ENCODE measurements around the gene CHRNA9.

The CHRNA9 gene

GRCh38 chr4:40347472-40347871 lies 12.3 kb downstream of the CHRNA9 start:
- DNase-seq = no peak

DNA sequence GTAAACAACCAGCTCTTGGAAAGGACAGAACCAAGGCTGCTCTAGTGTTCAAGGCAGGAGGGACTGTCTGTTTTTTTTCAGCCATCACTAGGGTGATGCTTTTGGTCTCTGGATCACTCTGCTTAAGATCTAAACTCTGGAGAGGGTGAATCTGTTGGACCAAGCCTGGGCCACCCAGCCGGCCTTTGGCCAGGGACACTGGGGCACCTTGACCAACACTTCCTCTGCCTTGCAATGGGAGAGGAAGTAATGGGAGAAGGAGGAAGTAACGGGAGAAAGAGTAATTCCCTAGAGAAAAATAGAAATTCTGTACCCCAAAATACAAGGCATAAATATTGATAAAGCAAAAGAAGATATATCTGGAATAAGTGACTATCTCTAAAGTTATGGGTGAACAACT lies 12.9 kb downstream of the CHRNA9 start:
- DNase-seq = no peak

- no peak for DNase-seq
These were observed 14.5 kb downstream of the CHRNA9 start for GRCh38 chr4:40349561-40350198.

- no peak for DNase-seq
These were observed 15.6 kb downstream of the CHRNA9 start for GRCh38 chr4:40350627-40351227.

- no peak for DNase-seq
These were observed 19.0 kb downstream of the CHRNA9 start for GRCh38 chr4:40354158-40354557.

GRCh38 chr4:40355131-40355530 lies 20.0 kb downstream of the CHRNA9 start:
- no peak for DNase-seq

GRCh38 chr4:40357738-40358137 lies 22.6 kb downstream of the CHRNA9 start:
- no peak for DNase-seq

- no peak for DNase-seq
These were observed 26.2 kb downstream of the CHRNA9 start for GRCh38 chr4:40361338-40361737.

GRCh38 chr4:40363382-40363920 lies 28.3 kb downstream of the CHRNA9 start:
- DNase-seq = no peak

DNA sequence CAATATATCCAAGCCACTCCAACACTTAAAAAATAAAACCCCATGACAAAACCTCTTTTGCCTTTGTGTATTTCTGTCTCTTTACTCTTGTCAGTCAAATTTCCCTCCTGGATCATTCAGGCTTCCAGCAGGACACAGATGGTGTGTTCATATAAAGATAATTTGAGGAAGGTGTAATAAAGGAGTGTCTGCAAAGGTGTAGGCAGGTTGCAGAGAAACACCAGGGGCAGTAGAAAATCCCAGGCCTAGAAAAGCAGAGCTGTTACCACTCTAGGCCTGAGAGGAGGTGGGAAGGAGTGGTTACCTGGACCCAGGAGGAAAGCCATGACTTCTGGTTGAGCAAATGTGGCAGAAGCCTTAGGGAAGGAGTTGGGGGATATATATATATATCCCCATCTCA lies 28.8 kb downstream of the CHRNA9 start:
- DNase-seq = no peak

DNA sequence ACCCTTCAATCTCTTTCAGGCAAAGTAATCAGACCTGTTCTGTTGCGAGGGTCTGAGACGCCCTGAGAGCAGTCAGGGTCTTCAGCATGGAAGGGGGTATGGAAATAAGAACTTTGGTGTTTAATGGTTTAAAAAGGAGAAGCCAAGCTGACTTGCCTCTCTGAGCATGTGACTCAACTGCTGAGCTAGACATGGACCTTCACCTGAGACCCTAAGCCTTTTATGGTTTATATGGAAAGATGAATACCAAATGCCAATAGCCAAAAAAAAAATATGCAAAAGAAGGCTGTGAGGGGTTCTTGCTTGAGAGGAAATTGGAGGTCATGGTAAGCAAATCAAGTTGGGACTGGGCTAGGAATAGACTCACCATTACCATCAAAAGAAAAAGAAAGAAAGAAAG lies 30.6 kb downstream of the CHRNA9 start:
- no peak for DNase-seq

- no peak for DNase-seq
These were observed 32.3 kb downstream of the CHRNA9 start for GRCh38 chr4:40367451-40367850.

DNA sequence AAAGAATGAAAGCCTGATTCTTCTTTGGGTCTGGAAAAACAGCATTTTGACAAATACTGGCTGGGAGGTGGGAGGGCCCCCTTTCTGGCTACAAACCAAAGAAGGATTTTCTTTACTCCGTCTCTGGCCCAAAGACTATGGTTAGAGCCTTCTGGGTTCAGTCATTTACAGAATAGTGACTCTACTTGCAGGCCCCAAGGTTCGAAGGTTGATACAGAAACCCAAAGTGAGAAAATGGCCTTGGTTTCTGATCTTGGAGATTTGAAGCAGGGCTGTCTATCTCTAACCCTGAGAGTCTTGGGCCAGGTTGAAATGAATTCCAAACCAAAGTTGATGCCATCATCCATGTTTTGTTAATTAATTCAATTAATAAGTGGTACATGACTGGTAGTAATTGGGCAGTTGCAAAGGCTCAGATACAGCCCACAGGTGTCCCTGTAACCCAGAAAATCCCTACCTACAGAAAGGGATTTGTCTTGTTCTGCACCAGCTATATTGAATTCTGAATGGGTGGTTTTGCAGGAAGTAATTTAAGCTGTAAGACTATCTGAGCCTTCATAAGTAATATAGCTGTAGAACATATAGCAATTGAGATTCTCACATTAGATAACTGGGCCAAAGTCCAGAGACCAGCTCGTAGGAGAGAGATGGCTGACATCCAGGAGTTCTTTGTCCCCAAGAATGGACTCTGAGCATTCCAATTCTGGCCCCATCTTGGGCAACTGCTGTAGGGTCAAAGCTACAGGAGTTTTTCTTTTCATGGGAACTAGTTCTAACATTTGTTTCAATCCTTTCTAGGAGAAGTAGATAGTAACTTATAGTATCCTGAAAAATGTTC lies 34.5 kb downstream of the CHRNA9 start:
- no peak for DNase-seq

GRCh38 chr4:40372651-40373050 lies 37.5 kb downstream of the CHRNA9 start:
- no peak for DNase-seq

- no peak for DNase-seq
These were observed 38.5 kb downstream of the CHRNA9 start for GRCh38 chr4:40373636-40374035.

DNA sequence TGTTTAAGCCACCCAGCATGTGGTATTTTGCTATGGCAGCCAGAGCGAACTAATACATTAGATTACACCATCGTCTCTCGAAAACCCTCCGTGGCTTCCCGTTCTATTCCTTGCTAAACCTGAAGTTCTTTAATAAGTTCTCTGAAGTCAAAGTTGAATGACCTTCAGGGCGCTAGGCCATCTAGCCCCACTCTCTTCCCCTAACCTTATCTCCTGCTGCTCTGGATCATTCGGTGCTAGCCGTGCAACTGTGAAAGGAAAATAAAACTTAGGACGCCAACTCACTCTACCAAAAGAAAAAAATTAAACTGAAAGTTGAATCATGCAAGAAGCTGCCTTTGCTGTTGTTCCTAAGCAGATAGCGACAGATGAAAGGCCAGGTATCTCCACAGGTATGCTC lies 40.0 kb downstream of the CHRNA9 start:
- DNase-seq = no peak

- DNase-seq = no peak
These were observed 40.5 kb downstream of the CHRNA9 start for GRCh38 chr4:40375620-40376019.

- no peak for DNase-seq
These were observed 42.6 kb downstream of the CHRNA9 start for GRCh38 chr4:40377512-40378365.

DNA sequence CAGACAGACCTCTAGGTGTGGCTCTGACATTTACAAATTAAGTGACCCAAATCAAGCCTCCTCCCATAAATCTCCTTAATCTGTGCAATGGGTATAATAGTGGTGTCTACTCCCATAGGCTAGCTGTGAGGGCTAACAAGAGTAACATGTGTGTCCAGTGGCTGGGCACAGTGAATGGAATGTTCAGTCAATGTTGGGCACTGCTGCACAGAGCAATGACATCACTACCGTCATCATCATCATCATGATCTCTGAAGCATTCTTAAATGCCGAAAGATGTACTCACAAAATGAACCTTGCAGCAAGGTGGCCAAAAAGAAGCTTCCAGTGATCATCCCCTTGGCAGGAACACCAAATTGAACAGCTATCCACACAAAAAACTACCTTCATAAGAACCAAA lies 43.5 kb downstream of the CHRNA9 start:
- no peak for DNase-seq

- no peak for DNase-seq
These were observed 44.1 kb downstream of the CHRNA9 start for GRCh38 chr4:40379248-40379647.

- no peak for DNase-seq
These were observed 45.5 kb downstream of the CHRNA9 start for GRCh38 chr4:40380647-40381046.

DNA sequence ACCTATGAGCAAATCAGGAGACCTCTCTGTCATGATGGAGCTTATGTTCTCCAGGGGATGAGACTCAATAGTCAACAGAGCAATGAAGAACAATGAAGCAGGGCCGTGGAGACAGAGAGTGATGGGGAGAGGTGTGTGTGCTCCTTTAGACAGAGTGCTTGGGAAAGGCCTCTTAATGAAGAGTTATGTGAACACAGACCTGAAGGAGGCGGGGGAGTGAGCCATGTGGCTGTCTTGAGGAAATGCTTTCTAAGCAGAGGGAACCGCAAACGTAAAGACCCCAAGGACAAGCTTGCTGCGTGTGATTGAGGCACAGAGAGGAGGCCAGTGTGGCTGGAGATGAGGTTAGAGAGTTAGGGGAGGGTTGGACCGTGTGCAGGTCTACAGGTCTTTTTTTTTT lies 53.1 kb downstream of the CHRNA9 start:
- no peak for DNase-seq

- DNase-seq = no peak
These were observed 54.9 kb downstream of the CHRNA9 start for GRCh38 chr4:40389986-40390385.
